A549 (cell line): ENCODE results near the gene ALG14. TPM values are rescaled to one million over a fixed set of nuclear protein-coding genes. Genes with fewer than 3 reads are reported as not detected.

Experiments
- ATAC-seq, 2 experiments: fragments of 200-7000 bp in 1 of 2; fragments of >200 bp in 1 of 2; cut with Nextera tagmentation in 1 of 2; cut with Tn5 transposase in 1 of 2; 3 replicates each; pipeline versions ENCODE4 v1.8.0 to v1.9.1; 2018 to 2020; ENCODE audit warnings: mild to moderate bottlenecking in 1 of 2, moderate library complexity in 1 of 2
- CTCF ChIA-PET: fragments of 300-600 bp; sonication (Branson Sonifier 250); formaldehyde crosslinking; extraction: SDS; loops from one replicate; lab custom pipeline; 2021; ENCODE audit warnings: antibody characterized with exemption, inconsistent platforms; lab: Yijun Ruan, JAX
- POLR2A ChIA-PET: fragments of 350-600 bp; formaldehyde crosslinking; extraction: SDS; loops from one replicate; lab custom pipeline; 2021; ENCODE audit warnings: antibody characterized with exemption, inconsistent platforms; lab: Yijun Ruan, JAX
- DNase-seq, 2 experiments: peaks; one replicate each; pipeline versions ENCODE4 v3.0.0 to v3.0.0-alpha.2; 2011 to 2016; ENCODE audit warnings: low read depth in 1 of 2, low spot score in 1 of 2
- FAIRE-seq: peaks from 2 replicates; lab custom pipeline; 2011; peaks lifted over from hg19 to GRCh38; lab: Jason Lieb, UNC
- H3K27ac ChIP-seq, 2 experiments: fragments of >200 bp; sonication (Bioruptor Twin); formaldehyde crosslinking; 3 replicates each; pipeline ENCODE4 v1.5.1; 2016 to 2017
- H3K4me1 ChIP-seq: fragments of >200 bp; sonication (Bioruptor Twin); formaldehyde crosslinking; 3 replicates; pipeline ENCODE4 v1.6.1; 2016
- H3K4me2 ChIP-seq: fragments of >200 bp; sonication (Bioruptor Twin); formaldehyde crosslinking; 3 replicates; pipeline ENCODE4 v1.6.1; 2016
- H3K4me3 ChIP-seq: fragments of >200 bp; sonication (Bioruptor Twin); formaldehyde crosslinking; 3 replicates; pipeline ENCODE4 v1.5.1; 2016
- H3K9me3 ChIP-seq: fragments of >200 bp; sonication (Bioruptor Twin); formaldehyde crosslinking; 3 replicates; pipeline ENCODE4 v1.6.1; 2016
- BCL3 ChIP-seq: fragments of >200 bp; sonication (Bioruptor Twin); formaldehyde crosslinking; IDR thresholded peaks from 3 replicates; pipeline ENCODE4 v1.6.1; 2016
- CBX8 ChIP-seq: fragments of 200-600 bp; sonication (generic); IDR thresholded peaks from 2 replicates; pipeline ENCODE4 v1.6.1; 2016
- CEBPB ChIP-seq, 2 experiments: fragments of >200 bp in 1 of 2; sonication (Bioruptor Twin) in 1 of 2; formaldehyde crosslinking in 1 of 2; IDR thresholded peaks; 2 replicates each; pipeline ENCODE4 v1.6.1; 2012 to 2016
- CTCF ChIP-seq: fragments of >200 bp; sonication (Bioruptor Twin); formaldehyde crosslinking; IDR thresholded peaks from 3 replicates; pipeline ENCODE4 v1.5.1; 2016
- EHMT2 ChIP-seq: fragments of 200-600 bp; sonication (generic); IDR thresholded peaks from 2 replicates; pipeline ENCODE4 v1.6.1; 2016; ENCODE audit warnings: antibody characterized with exemption, low read depth, mild to moderate bottlenecking, moderate library complexity
- ESRRA ChIP-seq: fragments of 150-350 bp; IDR thresholded peaks from 2 replicates; pipeline ENCODE4 v1.6.1; 2014; ENCODE audit warnings: mild to moderate bottlenecking, low read length, borderline replicate concordance
- HMGXB4 ChIP-seq: fragments of 250-450 bp; sonication (Bioruptor Pico); IDR thresholded peaks from 2 replicates; pipeline ENCODE4 v1.5.0; 2021; ENCODE audit warnings: mild to moderate bottlenecking, moderate library complexity, borderline replicate concordance
- JUNB ChIP-seq: fragments of >200 bp; sonication (Bioruptor Twin); formaldehyde crosslinking; IDR thresholded peaks from 2 replicates; pipeline ENCODE4 v1.6.1; 2016
- MAX ChIP-seq: IDR thresholded peaks from 2 replicates; pipeline ENCODE4 v1.6.1; 2012
- POLR2A ChIP-seq: IDR thresholded peaks from 2 replicates; pipeline ENCODE4 v1.6.1; 2012; ENCODE audit warnings: mild to moderate bottlenecking, low read length
- RCOR1 ChIP-seq: fragments of 150-350 bp; IDR thresholded peaks from 2 replicates; pipeline ENCODE4 v1.6.1; 2014; ENCODE audit warnings: antibody characterized with exemption, low read length, low read depth
- RFX5 ChIP-seq: fragments of 450-650 bp; IDR thresholded peaks from 2 replicates; pipeline ENCODE4 v1.7.1; 2014; ENCODE audit warnings: antibody characterized with exemption, mild to moderate bottlenecking, moderate library complexity
- RNF2 ChIP-seq: fragments of 200-600 bp; sonication (generic); IDR thresholded peaks from 2 replicates; pipeline ENCODE4 v1.6.1; 2016; ENCODE audit warnings: low read depth, mild to moderate bottlenecking, antibody characterized with exemption, moderate library complexity, borderline replicate concordance
- TFCP2L1 ChIP-seq: fragments of 250-450 bp; sonication (Bioruptor Pico); IDR thresholded peaks from 2 replicates; pipeline ENCODE4 v1.5.0; 2021; ENCODE audit warnings: mild to moderate bottlenecking
- WGBS: methylation state at CpG from one replicate; pipeline ENCODE4 v1.1.6; 2017; ENCODE audit errors: missing lambda C conversion rate; 5-methylcytosine and 5-hydroxymethylcytosine counted together
- polyA plus RNA-seq, 4 experiments: library from polyadenylated mRNA; depleted of rRNA in 3 of 4; stranded (reverse); fragments of >200 nt; fragmentation: RNase III in 1 of 4; extraction: RNeasy Plus Mini Kit Qiagen cat#74134 plus additional on column Dnase treatment in 1 of 4; gene quantifications; 2 replicates in 3 of 4; 3 replicates in 1 of 4; pipeline ENCODE4 v1.2.3, GENCODE V29; 2011 to 2017

Gene ALG14
- polyA plus RNA-seq, 2 of the 4 experiments (the other 2 are of a cell fraction), result 5.0 to 5.4 TPM

GRCh38 chr1:94926126-94926914, 146.4 kb downstream of the ALG14 start (continued):
- no peak for TF ChIP-seq CBX8

GRCh38 chr1:94925561-94926125, 147.1 kb downstream of the ALG14 start:
- Histone ChIP-seq H3K4me2 (peak overlapping the region; percentile 76), H3K4me1 (peaks cover 48% of the 10 kb centered on the region), H3K27ac (peak overlapping the region; percentile 88 to 98), H3K9me3 (no peaks in the 10 kb centered on the region), H3K4me3 (peak overlapping the region; percentile 90)
- DNase-seq (peak; percentile 33 to 48), FAIRE-seq (no peak), ATAC-seq (peak; percentile 26 to 52; a peak in 4 of 6 replicates)
- POLR2A ChIA-PET, result no interaction called here
- TF ChIP-seq RCOR1, result no peak
- TF ChIP-seq MAX, result 0 out of 2 replicates have a peak, but pooled peaks have one; percentile 17
- CTCF ChIA-PET, result interaction anchor here (1.0 to 4.7 kb wide), 5 partner anchors 21 to 118 kb away, joined by 3 to 32 read pairs (median 4); no protein-coding TSS in a partner anchor
- 1% methylated on average over 19 of the region's 23 CpGs for WGBS

- Histone ChIP-seq H3K4me3 (peak overlapping the region; percentile 90), H3K9me3 (no peaks in the 10 kb centered on the region), H3K4me1 (peaks cover 53% of the 10 kb centered on the region), H3K27ac (peak overlapping the region; percentile 88 to 98), H3K4me2 (peak overlapping the region; percentile 76)
- ATAC-seq (no peak), FAIRE-seq (no peak), DNase-seq (no peak)
- ChIA-PET CTCF (interaction anchor here (1.0 to 4.7 kb wide), 5 partner anchors 15 to 119 kb away, joined by 3 to 32 read pairs (median 4); no protein-coding TSS in a partner anchor), POLR2A (no interaction called here)
- WGBS, result 2% methylated on average over 2 of the region's 2 CpGs
- TF ChIP-seq HMGXB4 (CRISPR knock-in tag) (no peak), JUNB (no peak), EHMT2 (no peak), BCL3 (no peak), POLR2A (no peak), RNF2 (no peak), RFX5 (no peak), TFCP2L1 (CRISPR knock-in tag) (no peak), ESRRA (no peak), CEBPB (IDR thresholded peaks at IDR 0.05) (no peak), CTCF (no peak)
These were observed 147.7 kb downstream of the ALG14 start for GRCh38 chr1:94925004-94925403.

Other genes starting within 250 kb of the ALG14 start
- gene CNN3, start 145.8 kb downstream of the ALG14 start, polyA plus RNA-seq (2011; rRNA removed), result 59.8 and 61.6 TPM in 2 replicates
- gene CNN3, start 145.8 kb downstream of the ALG14 start, polyA plus RNA-seq (2017; fragmentation: RNase III; extraction: RNeasy Plus Mini Kit Qiagen cat#74134 plus additional on column Dnase treatment), result 70.2 to 83.4 TPM (median 78.3 TPM) in 3 replicates
- 18.0 and 24.1 TPM in 2 replicates for gene TLCD4, start 44.4 kb upstream of the ALG14 start, polyA plus RNA-seq (2011; rRNA removed)
- gene TLCD4, start 44.4 kb upstream of the ALG14 start, polyA plus RNA-seq (2017; fragmentation: RNase III; extraction: RNeasy Plus Mini Kit Qiagen cat#74134 plus additional on column Dnase treatment), result 12.7 to 14.2 TPM (median 13.3 TPM) in 3 replicates
- 15.7 and 22.1 TPM in 2 replicates for gene RWDD3, start 161.3 kb upstream of the ALG14 start, polyA plus RNA-seq (2011; rRNA removed)
- 17.1 to 20.3 TPM (median 17.6 TPM) in 3 replicates for gene RWDD3, start 161.3 kb upstream of the ALG14 start, polyA plus RNA-seq (2017; fragmentation: RNase III; extraction: RNeasy Plus Mini Kit Qiagen cat#74134 plus additional on column Dnase treatment)